NOMO-1 treated with DMSO at 0.1 percent for 48 hours (cell line): ENCODE results near the gene TOR2A.

Experiments
- DNase-seq: peaks from one replicate; lab custom pipeline; 2025; ENCODE audit not compliant: unreplicated experiment; lab: John Stamatoyannopoulos, UW

Gene TOR2A

GRCh38 chr9:127721391-127721821, 13.7 kb downstream of the TOR2A start:
- no peak for DNase-seq

- DNase-seq = no peak
Measured at GRCh38 chr9:127720865-127721227, 14.2 kb downstream of the TOR2A start.

- DNase-seq = no peak
Measured at GRCh38 chr9:127720031-127720864, 14.8 kb downstream of the TOR2A start.

- no peak for DNase-seq
Measured at GRCh38 chr9:127717766-127718165, 17.3 kb downstream of the TOR2A start.

- no peak for DNase-seq
Measured at GRCh38 chr9:127716412-127716811, 18.7 kb downstream of the TOR2A start.

GRCh38 chr9:127715470-127716337, 19.4 kb downstream of the TOR2A start, which contains the start of the genes PTRH1 and TTC16:
PTRH1 (minus strand) TSS chr9:127715663; CDS start chr9:127715639, 24 bp downstream.
TTC16 (plus strand) TSS chr9:127716079; CDS start chr9:127716146, 67 bp downstream.
- peak; percentile 92 for DNase-seq

- no peak for DNase-seq
Measured at GRCh38 chr9:127714951-127715469, 20.1 kb downstream of the TOR2A start.

GRCh38 chr9:127714020-127714750, 20.9 kb downstream of the TOR2A start:
- DNase-seq = no peak

- DNase-seq = no peak
Measured at GRCh38 chr9:127712867-127713266, 22.2 kb downstream of the TOR2A start.

GRCh38 chr9:127712371-127712770, 22.7 kb downstream of the TOR2A start:
- DNase-seq = no peak

- no peak for DNase-seq
Measured at GRCh38 chr9:127711831-127712274, 23.2 kb downstream of the TOR2A start.

GRCh38 chr9:127711226-127711701, 23.8 kb downstream of the TOR2A start:
- peak; percentile 29 for DNase-seq

- no peak for DNase-seq
Measured at GRCh38 chr9:127710204-127710783, 24.8 kb downstream of the TOR2A start.

GRCh38 chr9:127708952-127709587, 26.0 kb downstream of the TOR2A start:
- DNase-seq = no peak

GRCh38 chr9:127707766-127708165, 27.3 kb downstream of the TOR2A start:
- DNase-seq = no peak

- no peak for DNase-seq
Measured at GRCh38 chr9:127706836-127707241, 28.3 kb downstream of the TOR2A start, which contains the start of gene CFAP157. CFAP157 (plus strand) TSS chr9:127706988; CDS start chr9:127707032, 44 bp downstream.

GRCh38 chr9:127705577-127706379, 29.3 kb downstream of the TOR2A start:
- DNase-seq = no peak

GRCh38 chr9:127703289-127703946, 31.7 kb downstream of the TOR2A start:
- DNase-seq = no peak
